HCT116 (cell line): Measurements from ENCODE around the gene CD84. TPM values are rescaled to one million over a fixed set of nuclear protein-coding genes. Genes with fewer than 3 reads are reported as not detected.

Experiments used
- ATAC-seq: fragments of 200-7000 bp; cut with Tn5 transposase; 2 replicates; pipeline ENCODE4 v1.9.1; 2020; ENCODE audit warnings: mild to moderate bottlenecking, moderate library complexity
- BruUV-seq: library from RNA; stranded (reverse); fragments of 400-500 nt; replicated peaks from 2 replicates; lab custom pipeline; 2021; lab: Mats Ljungman, UMichigan
- CTCF ChIA-PET: fragments of 300-600 bp; sonication (Branson Sonifier 250); formaldehyde crosslinking; loops from one replicate; lab custom pipeline; 2021; ENCODE audit warnings: antibody characterized with exemption; lab: Charles Lee
- POLR2A ChIA-PET: fragments of 300-600, 350-600 bp; sonication (Branson Sonifier 250); formaldehyde crosslinking; loops from one replicate; lab custom pipeline; 2021; ENCODE audit warnings: antibody characterized with exemption; lab: Charles Lee
- RAD21 ChIA-PET, 2 experiments: fragments of 300-600 bp; sonication (Branson Sonifier 250); formaldehyde crosslinking; loops; one replicate each; lab custom pipeline; 2023; ENCODE audit warnings: low total read pairs in 2 of 2; ENCODE audit not compliant: uncharacterized antibody in 2 of 2, unreplicated experiment in 2 of 2, low non-redundant PET in 1 of 2; lab: Charles Lee
- DNase-seq: peaks from one replicate; pipeline ENCODE4 v3.0.0-alpha.2; 2010; ENCODE audit warnings: low read depth, low spot score
- H2AFZ ChIP-seq: fragments of 200-600 bp; shearing (Covaris generic), sonication (generic); 2 replicates; pipeline ENCODE4 v1.6.1; 2017; ENCODE audit warnings: low read depth, mixed run types, mixed read lengths, antibody characterized with exemption, low read length; ENCODE audit not compliant: poor library complexity, severe bottlenecking
- H3K27ac ChIP-seq: 2 replicates; pipeline ENCODE4 v1.5.1; 2012; ENCODE audit warnings: low read depth, low read length
- H3K27me3 ChIP-seq: fragments of 200-600 bp; sonication (generic); 2 replicates; pipeline ENCODE4 v1.6.1; 2016; ENCODE audit warnings: mixed run types, low read length, mixed read lengths; ENCODE audit not compliant: insufficient read depth
- H3K36me3 ChIP-seq, 2 experiments: fragments of 200-500 bp in 1 of 2; fragments of 200-600 bp in 1 of 2; sonication (Bioruptor generic) in 1 of 2; sonication (generic) in 1 of 2; 2 replicates each; pipeline versions ENCODE4 v1.5.1 to v1.6.1; 2014 to 2016; ENCODE audit warnings: low read length in 2 of 2, inconsistent platforms in 1 of 2, mixed read lengths in 1 of 2, mixed run types in 1 of 2; ENCODE audit not compliant: insufficient read depth in 2 of 2, control insufficient read depth in 1 of 2
- H3K4me1 ChIP-seq, 2 experiments: fragments of 200-600 bp in 1 of 2; sonication (generic) in 1 of 2; 2 replicates each; pipeline versions ENCODE4 v1.5.1 to v1.6.1; 2012 to 2017; ENCODE audit warnings: low read length in 2 of 2, inconsistent platforms in 1 of 2, mild to moderate bottlenecking in 1 of 2, mixed read lengths in 1 of 2, mixed run types in 1 of 2, moderate library complexity in 1 of 2; ENCODE audit not compliant: insufficient read depth in 2 of 2, control insufficient read depth in 1 of 2
- H3K4me2 ChIP-seq: fragments of 200-600 bp; sonication (generic); 2 replicates; pipeline ENCODE4 v1.6.1; 2017; ENCODE audit warnings: mixed run types, low read length, mixed read lengths
- H3K4me3 ChIP-seq, 2 experiments: fragments of 200-600 bp in 1 of 2; sonication (generic) in 1 of 2; replicated peaks in 1 of 2; 2 replicates each; pipeline ENCODE4 v1.5.1; 2011 to 2016; ENCODE audit warnings: low read length in 2 of 2, control low read depth in 1 of 2, low read depth in 1 of 2, mild to moderate bottlenecking in 1 of 2, mixed read lengths in 1 of 2, mixed run types in 1 of 2
- H3K79me2 ChIP-seq: fragments of 200-600 bp; sonication (generic); 2 replicates; pipeline ENCODE4 v1.6.1; 2017; ENCODE audit warnings: mild to moderate bottlenecking, mixed run types, low read length, moderate library complexity, mixed read lengths; ENCODE audit not compliant: insufficient read depth
- H3K9ac ChIP-seq: fragments of 200-600 bp; sonication (generic); 2 replicates; pipeline ENCODE4 v1.6.1; 2016; ENCODE audit warnings: low read length, mixed read lengths
- H3K9me2 ChIP-seq: fragments of 200-600 bp; sonication (generic), shearing (Covaris generic); 2 replicates; pipeline ENCODE4 v1.6.1; 2017; ENCODE audit warnings: mixed run types, mild to moderate bottlenecking, moderate library complexity; ENCODE audit not compliant: insufficient read depth
- H3K9me3 ChIP-seq, 2 experiments: fragments of 200-500 bp in 1 of 2; fragments of 200-600 bp in 1 of 2; sonication (Bioruptor generic) in 1 of 2; sonication (generic) in 1 of 2; 2 replicates each; pipeline ENCODE4 v1.6.1; 2014 to 2017; ENCODE audit warnings: low read length in 2 of 2, mixed read lengths in 2 of 2, inconsistent platforms in 1 of 2, low read depth in 1 of 2, mild to moderate bottlenecking in 1 of 2, mixed run types in 1 of 2, moderate library complexity in 1 of 2; ENCODE audit not compliant: control insufficient read depth in 1 of 2, insufficient read depth in 1 of 2
- H4K20me1 ChIP-seq: fragments of 200-600 bp; sonication (generic), shearing (Covaris generic); 2 replicates; pipeline ENCODE4 v1.6.1; 2017; ENCODE audit warnings: mixed run types, mild to moderate bottlenecking, moderate library complexity; ENCODE audit not compliant: insufficient read depth
- EGR1 ChIP-seq: IDR thresholded peaks from 2 replicates; pipeline ENCODE4 v1.6.1; 2012; ENCODE audit warnings: low read depth
- ELF1 ChIP-seq: IDR thresholded peaks from 2 replicates; pipeline ENCODE4 v1.6.1; 2012; ENCODE audit warnings: low read depth, borderline replicate concordance
- JUND ChIP-seq: IDR thresholded peaks from 2 replicates; pipeline ENCODE4 v1.6.1; 2012
- POLR2AphosphoS5 ChIP-seq: IDR thresholded peaks from 2 replicates; pipeline ENCODE4 v1.6.1; 2011; ENCODE audit warnings: mild to moderate bottlenecking, low read depth, low read length, moderate library complexity
- SP1 ChIP-seq: IDR thresholded peaks from 2 replicates; pipeline ENCODE4 v1.6.1; 2012; ENCODE audit warnings: low read depth
- TCF7L2 ChIP-seq: IDR thresholded peaks from 2 replicates; pipeline ENCODE4 v1.7.0; 2011; ENCODE audit warnings: borderline replicate concordance, inconsistent platforms; ENCODE audit not compliant: insufficient read depth, insufficient read length; ENCODE audit errors: extremely low read depth
- ZFX ChIP-seq: fragments of 450-650 bp; IDR thresholded peaks from 2 replicates; pipeline ENCODE4 v1.6.1; 2017
- intact Hi-C: fragments of 100-400 bp; cut with micrococcal nuclease; formaldehyde crosslinking; loops from 2 replicates; pipeline ENCODE4 v1.10.0; 2022
- total RNA-seq: library from RNA; stranded (reverse); gene quantifications from one replicate; pipeline ENCODE4 v1.2.1, GENCODE V29; 2021; ENCODE audit not compliant: unreplicated experiment
- TF ChIP-seq, protein P1 (sequence below): IDR thresholded peaks from 2 replicates; pipeline ENCODE4 v1.6.1; 2012
- TF ChIP-seq, protein P2 (sequence below): IDR thresholded peaks from 2 replicates; pipeline ENCODE4 v1.6.1; 2012; ENCODE audit warnings: low read depth
- TF ChIP-seq, protein P3 (sequence below): IDR thresholded peaks from 2 replicates; pipeline ENCODE4 v1.6.1; 2011; ENCODE audit warnings: mild to moderate bottlenecking, low read length, moderate library complexity; ENCODE audit not compliant: insufficient replicate concordance; ENCODE audit errors: extremely low read depth
- TF ChIP-seq, protein P4 (sequence below), 3 experiments: fragments of 200-600 bp in 1 of 3; sonication (generic) in 1 of 3; IDR thresholded peaks in 2 of 3; conservative IDR thresholded peaks in 1 of 3; 2 replicates each; pipeline ENCODE4 v1.5.1; 2012 to 2017; ENCODE audit warnings: low read depth in 2 of 3, low read length in 2 of 3, antibody characterized with exemption in 1 of 3, borderline replicate concordance in 1 of 3, control low read depth in 1 of 3, mild to moderate bottlenecking in 1 of 3, mixed read lengths in 1 of 3, mixed run types in 1 of 3, moderate library complexity in 1 of 3; ENCODE audit not compliant: insufficient read depth in 1 of 3

The CD84 gene
- total RNA-seq, 1 experiment from 2014 or later: 0.02 TPM

DNA sequence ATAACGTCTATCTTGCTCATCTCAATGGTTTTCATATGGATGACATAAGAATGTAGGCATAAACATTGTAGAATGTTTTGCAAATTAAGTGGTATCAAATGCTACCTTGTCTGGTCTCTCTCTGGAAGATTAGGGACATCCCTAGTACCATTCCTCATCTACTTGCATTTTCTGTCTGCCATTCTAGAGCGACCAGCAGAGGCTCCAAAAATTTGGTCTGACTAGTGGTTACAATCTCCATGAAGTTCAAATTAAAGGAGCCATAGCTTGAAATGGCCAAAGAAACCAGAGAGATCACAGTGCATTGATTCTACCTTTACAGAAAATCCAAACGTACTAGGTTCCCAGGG, 1.1 kb downstream of the CD84 start:
- no peaks in the 10 kb centered on the region for H4K20me1 ChIP-seq
- H3K36me3 ChIP-seq: no peaks in the 10 kb centered on the region
- no TSS peak for BruUV-seq
- H3K27me3 ChIP-seq: no peaks in the 10 kb centered on the region; the same call in 1 of the 2 replicates
- no peaks in the 10 kb centered on the region for H3K9me2 ChIP-seq
- DNase-seq (no peak), ATAC-seq (no peak)
- ChIA-PET RAD21 (no interaction called here), CTCF (interaction anchor here (1.1 kb wide), 1 partner anchor 29 kb away, joined by 3 read pairs; no protein-coding TSS in a partner anchor), POLR2A (no interaction called here)
- H3K4me2 ChIP-seq: no peak overlapping the region
- no peak overlapping the region for H3K4me3 ChIP-seq
- TF ChIP-seq TCF7L2 (no peak), POLR2AphosphoS5 (no peak), ELF1 (no peak), ZFX (no peak), JUND (no peak), SP1 (no peak), EGR1 (no peak)
- TF ChIP-seq, protein P1, sequence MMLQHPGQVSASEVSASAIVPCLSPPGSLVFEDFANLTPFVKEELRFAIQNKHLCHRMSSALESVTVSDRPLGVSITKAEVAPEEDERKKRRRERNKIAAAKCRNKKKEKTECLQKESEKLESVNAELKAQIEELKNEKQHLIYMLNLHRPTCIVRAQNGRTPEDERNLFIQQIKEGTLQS: no peak
- TF ChIP-seq, protein P2, sequence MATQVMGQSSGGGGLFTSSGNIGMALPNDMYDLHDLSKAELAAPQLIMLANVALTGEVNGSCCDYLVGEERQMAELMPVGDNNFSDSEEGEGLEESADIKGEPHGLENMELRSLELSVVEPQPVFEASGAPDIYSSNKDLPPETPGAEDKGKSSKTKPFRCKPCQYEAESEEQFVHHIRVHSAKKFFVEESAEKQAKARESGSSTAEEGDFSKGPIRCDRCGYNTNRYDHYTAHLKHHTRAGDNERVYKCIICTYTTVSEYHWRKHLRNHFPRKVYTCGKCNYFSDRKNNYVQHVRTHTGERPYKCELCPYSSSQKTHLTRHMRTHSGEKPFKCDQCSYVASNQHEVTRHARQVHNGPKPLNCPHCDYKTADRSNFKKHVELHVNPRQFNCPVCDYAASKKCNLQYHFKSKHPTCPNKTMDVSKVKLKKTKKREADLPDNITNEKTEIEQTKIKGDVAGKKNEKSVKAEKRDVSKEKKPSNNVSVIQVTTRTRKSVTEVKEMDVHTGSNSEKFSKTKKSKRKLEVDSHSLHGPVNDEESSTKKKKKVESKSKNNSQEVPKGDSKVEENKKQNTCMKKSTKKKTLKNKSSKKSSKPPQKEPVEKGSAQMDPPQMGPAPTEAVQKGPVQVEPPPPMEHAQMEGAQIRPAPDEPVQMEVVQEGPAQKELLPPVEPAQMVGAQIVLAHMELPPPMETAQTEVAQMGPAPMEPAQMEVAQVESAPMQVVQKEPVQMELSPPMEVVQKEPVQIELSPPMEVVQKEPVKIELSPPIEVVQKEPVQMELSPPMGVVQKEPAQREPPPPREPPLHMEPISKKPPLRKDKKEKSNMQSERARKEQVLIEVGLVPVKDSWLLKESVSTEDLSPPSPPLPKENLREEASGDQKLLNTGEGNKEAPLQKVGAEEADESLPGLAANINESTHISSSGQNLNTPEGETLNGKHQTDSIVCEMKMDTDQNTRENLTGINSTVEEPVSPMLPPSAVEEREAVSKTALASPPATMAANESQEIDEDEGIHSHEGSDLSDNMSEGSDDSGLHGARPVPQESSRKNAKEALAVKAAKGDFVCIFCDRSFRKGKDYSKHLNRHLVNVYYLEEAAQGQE: no peak
- TF ChIP-seq, protein P3, sequence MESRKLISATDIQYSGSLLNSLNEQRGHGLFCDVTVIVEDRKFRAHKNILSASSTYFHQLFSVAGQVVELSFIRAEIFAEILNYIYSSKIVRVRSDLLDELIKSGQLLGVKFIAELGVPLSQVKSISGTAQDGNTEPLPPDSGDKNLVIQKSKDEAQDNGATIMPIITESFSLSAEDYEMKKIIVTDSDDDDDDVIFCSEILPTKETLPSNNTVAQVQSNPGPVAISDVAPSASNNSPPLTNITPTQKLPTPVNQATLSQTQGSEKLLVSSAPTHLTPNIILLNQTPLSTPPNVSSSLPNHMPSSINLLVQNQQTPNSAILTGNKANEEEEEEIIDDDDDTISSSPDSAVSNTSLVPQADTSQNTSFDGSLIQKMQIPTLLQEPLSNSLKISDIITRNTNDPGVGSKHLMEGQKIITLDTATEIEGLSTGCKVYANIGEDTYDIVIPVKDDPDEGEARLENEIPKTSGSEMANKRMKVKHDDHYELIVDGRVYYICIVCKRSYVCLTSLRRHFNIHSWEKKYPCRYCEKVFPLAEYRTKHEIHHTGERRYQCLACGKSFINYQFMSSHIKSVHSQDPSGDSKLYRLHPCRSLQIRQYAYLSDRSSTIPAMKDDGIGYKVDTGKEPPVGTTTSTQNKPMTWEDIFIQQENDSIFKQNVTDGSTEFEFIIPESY: no peak
- TF ChIP-seq, protein P4, sequence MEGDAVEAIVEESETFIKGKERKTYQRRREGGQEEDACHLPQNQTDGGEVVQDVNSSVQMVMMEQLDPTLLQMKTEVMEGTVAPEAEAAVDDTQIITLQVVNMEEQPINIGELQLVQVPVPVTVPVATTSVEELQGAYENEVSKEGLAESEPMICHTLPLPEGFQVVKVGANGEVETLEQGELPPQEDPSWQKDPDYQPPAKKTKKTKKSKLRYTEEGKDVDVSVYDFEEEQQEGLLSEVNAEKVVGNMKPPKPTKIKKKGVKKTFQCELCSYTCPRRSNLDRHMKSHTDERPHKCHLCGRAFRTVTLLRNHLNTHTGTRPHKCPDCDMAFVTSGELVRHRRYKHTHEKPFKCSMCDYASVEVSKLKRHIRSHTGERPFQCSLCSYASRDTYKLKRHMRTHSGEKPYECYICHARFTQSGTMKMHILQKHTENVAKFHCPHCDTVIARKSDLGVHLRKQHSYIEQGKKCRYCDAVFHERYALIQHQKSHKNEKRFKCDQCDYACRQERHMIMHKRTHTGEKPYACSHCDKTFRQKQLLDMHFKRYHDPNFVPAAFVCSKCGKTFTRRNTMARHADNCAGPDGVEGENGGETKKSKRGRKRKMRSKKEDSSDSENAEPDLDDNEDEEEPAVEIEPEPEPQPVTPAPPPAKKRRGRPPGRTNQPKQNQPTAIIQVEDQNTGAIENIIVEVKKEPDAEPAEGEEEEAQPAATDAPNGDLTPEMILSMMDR (IDR thresholded peaks at IDR 0.05 in 2 of 3, conservative IDR thresholded peaks at IDR 0.05 in 1 of 3; ENCODE audit: borderline replicate concordance in 1 of 3, insufficient read depth in 1 of 3, low read depth in 2 of 3, low read length in 2 of 3): no peak
- H3K79me2 ChIP-seq: no peaks in the 10 kb centered on the region
- no peaks in the 10 kb centered on the region for H3K4me1 ChIP-seq
- H3K27ac ChIP-seq: no peak overlapping the region
- no peaks in the 10 kb centered on the region for H3K9me3 ChIP-seq
- intact Hi-C loops: no loop called here
- H2AFZ ChIP-seq: no peak overlapping the region
- H3K9ac ChIP-seq: no peak overlapping the region
